NCI-H1105 treated with DMSO at 0.1 percent for 48 hours (cell line): ENCODE data around the gene STOX1.
"Not testable (repeated sequence)": the region's sequence is repeated elsewhere in the genome, so short reads cannot be mapped to it uniquely, and the experiment has no call there.

Source experiments
- DNase-seq: peaks from one replicate; lab custom pipeline; 2025; lab: John Stamatoyannopoulos, UW

STOX1 gene

DNA sequence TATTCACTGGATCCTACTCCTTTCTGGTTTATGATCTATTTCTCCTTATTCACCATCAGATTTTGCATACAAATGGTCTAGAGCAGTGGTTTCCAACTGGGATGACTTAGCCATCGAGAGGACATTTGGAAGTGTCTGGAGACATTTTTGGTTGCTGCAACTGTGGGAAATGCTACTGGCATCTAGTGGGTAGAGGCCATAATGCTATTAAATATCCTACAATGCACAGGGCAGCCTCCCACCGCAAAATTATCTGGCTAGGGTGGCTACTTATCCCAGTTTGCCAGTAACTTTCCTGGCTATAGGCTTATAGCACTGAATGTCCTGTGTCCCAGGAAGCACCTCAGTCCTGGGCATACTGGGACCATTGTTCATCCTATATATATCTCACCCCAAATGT lies 52.3 kb downstream of the STOX1 start:
- no peak for DNase-seq

DNA sequence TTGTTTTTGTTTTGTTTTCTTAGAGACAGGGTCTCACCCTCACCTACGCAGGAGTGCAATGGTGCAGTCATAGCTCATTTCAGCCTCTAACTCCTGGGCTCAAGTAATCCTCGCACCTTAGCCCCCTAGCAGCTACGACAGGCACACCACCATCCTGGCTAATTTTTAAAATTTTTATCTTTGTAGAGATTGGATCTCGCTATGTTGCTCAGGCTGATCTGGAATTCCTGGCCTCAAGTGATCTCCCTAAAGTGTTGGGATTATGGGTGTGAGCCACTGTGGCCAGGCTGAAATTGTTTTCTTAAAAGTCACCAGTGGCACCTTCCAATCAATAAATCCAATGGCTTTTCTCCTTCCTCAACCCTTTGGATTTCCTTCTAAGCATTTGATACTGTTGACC lies 52.9 kb downstream of the STOX1 start:
- DNase-seq = no peak

- DNase-seq = no peak
These were observed 67.7 kb downstream of the STOX1 start for GRCh38 chr10:68895041-68895440.

DNA sequence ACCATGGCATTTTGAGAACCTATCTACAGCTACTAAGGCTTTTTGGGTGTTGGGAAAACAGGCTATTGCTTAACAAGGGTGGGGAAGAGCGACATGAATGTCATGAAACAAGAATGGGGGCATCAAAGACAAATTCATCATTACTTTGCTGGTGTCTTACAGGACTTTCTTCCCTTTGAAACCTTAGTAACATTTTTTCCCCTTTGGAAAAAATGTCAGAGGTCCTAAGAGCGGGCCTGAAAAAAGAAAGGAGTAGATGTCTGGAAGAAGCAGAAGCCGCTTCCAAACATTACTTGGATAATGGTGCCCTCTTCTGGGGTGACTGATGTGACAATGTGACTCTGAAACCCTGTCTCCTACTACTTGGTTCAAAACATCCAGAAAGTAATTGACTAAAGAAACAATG lies 70.0 kb downstream of the STOX1 start:
- DNase-seq = peak; percentile 44

DNA sequence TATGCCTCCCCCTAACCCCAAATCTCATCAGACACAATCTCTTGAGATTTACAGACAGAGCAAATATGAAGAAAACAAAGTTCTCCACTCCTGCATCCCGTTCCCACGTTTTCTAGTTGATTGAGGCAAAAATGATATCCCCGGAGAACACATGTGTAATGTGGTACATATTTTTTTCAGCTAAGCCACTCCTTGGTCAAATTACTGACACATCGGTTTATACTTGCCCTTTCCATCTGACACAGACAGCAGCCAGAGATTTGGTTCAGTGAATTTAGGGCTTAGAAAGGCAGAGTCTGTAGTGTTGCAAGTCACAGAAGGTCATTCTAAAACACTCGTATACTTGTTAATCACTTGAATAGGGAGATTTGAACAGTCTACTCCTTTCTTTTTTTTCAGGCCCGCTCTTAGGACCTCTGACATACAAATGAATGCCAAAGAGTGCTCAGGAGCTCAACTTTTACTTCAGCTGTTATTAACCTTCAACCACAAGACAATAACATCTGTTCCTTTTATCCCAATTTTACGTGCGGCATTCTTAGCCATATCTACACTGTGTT lies 71.9 kb downstream of the STOX1 start:
- DNase-seq = no peak

DNA sequence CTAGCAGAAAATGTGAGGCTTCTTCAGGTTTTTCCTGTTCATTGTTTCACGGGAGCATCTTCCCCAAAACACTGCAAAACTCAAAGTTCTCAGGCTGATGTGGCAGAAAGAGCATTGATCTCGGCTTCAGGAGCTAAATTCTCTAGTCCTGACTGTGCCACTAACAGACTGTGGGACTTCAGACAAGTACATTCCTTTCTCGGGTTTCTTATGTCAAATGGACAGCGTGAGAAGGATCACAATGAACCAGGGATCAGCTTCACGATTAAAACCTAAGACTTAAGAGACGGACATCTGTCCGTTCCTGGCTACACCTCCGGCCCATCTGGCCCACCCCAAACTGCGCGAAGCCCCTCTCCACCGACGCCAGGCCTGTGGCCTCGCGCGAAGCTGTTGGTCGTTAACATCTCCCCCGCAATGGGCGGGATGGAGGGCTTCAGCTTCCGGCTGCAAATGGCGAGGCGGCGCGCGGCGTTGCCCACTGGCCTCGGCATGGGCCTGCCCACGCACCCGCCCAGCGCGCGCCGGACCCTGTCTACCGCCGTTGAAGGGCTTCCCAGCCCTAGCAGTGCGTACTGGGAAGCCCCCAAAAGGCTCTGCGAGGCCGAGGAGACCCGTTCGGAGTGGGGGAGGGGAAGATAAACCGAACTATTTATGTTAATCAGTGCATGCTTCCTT lies 73.2 kb downstream of the STOX1 start:
- DNase-seq = peak; percentile 54

GRCh38 chr10:68901105-68901927 lies 74.0 kb downstream of the STOX1 start, which contains the start of gene DDX50:
TSS of gene DDX50 (plus strand) at chr10:68901315. CDS start at chr10:68901385, 70 bp downstream.
- peak; percentile 95 for DNase-seq

GRCh38 chr10:68902382-68902781 lies 75.1 kb downstream of the STOX1 start:
- no peak for DNase-seq

- DNase-seq = no peak
These were observed 97.3 kb downstream of the STOX1 start for GRCh38 chr10:68924593-68924992.

DNA sequence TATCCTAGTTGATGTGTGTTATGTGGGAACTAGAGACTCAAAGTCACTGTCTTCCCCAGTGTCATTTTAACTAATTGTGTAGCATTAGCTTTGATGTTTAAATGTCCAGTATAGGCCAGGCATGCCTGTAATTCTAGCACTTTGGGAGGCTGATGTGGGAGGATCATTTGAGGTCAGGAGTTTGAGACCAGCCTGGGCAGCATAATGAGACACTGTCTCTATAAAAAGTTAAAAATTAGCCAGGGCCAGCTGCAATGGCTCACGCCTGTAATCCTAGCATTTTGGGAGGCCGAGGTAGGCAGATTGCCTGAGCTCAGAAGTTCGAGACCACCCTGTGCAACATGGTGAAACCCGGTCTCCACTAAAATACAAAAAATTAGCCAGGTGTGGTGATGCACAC lies 98.2 kb downstream of the STOX1 start:
- DNase-seq = no peak

DNA sequence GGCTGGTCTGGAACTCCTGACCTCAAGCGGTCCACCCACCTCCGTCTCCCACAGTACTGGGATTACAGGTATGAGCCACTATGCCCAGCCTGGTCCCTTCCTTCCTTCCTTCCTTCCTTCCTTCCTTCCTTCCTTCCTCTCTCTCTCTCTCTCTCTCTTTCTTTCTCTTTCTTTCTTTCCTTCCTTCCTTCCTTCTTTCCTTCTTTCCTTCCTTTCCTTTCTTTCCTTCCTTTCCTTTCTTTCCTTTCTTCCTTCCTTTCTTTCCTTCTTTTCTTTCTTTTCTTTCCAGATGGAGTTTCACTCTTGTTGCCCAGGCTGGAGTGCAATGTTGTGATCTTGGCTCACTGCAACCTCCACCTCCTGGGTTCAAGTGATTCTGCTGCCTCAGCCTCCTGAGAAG lies 101.8 kb downstream of the STOX1 start:
- DNase-seq = not testable (repeated sequence)

- not testable (repeated sequence) for DNase-seq
These were observed 102.6 kb downstream of the STOX1 start for GRCh38 chr10:68929888-68930287.

- not testable (repeated sequence) for DNase-seq
These were observed 105.5 kb downstream of the STOX1 start for GRCh38 chr10:68932860-68933259.

GRCh38 chr10:68934994-68935393 lies 107.7 kb downstream of the STOX1 start:
- no peak for DNase-seq

DNA sequence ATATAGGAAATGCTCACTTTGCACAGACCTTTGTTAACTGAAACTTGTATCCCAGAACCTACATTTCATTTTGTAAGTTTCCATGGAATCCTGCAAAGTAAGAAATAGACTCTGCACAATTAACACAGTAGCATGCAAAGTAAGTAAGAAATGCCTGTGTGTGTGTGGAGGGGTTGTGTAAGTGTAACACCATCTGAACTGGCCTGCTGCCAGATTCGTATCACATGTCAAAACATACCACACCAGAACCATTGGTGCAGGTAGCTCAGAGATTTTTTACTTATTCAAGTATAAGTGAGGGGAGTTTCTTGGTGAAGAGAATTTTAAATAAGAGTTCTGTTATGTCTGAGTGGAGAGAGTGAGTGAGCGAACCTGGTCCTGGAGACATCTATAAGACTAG lies 110.8 kb downstream of the STOX1 start:
- DNase-seq = no peak

- DNase-seq = no peak
These were observed 111.6 kb downstream of the STOX1 start for GRCh38 chr10:68938884-68939283.

DNA sequence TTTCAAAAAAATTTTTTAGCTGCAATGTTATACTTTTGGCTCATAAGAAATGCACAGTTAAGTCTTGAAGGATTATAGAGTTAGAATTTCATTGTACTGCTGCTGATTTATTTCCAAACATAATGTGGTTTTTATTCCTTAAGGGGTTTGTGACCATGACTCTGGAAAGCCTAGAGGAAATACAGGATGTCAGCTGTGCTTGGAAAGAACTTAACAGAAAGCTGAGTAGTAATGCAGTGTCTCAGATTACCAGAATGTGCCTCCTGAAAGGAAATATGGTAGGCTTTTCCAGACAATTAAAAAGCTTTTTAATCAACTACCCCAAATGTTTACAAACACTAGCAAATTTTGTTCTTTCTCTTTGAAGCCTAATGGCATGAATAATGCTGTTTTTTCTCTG lies 113.6 kb downstream of the STOX1 start:
- DNase-seq = not testable (repeated sequence)
